Lung (tissue), 12 donors: Measurements from ENCODE around the gene STEAP4. TPM values are rescaled to one million over a fixed set of nuclear protein-coding genes. Genes with fewer than 3 reads are reported as not detected.
"Not testable (repeated sequence)": the region's sequence is repeated elsewhere in the genome, so short reads cannot be mapped to it uniquely, and the experiment has no call there.

Experiments used
- ATAC-seq: fragments of 200-7000 bp; cut with Tn5 transposase; one replicate; pipeline ENCODE4 v1.9.1; 2020; ENCODE audit warnings: moderate number of reproducible peaks; ENCODE audit not compliant: insufficient read depth, low FRiP score
- DNase-seq, 3 donors: peaks; one replicate each; pipeline ENCODE4 v3.0.0-alpha.2; 2013 to 2017
- H3K27ac ChIP-seq, 2 donors: one replicate each; pipeline ENCODE4 v1.5.1; 2013; ENCODE audit warnings: mild to moderate bottlenecking in 2 of 2, moderate library complexity in 2 of 2, control low read depth in 1 of 2, inconsistent platforms in 1 of 2, low read depth in 1 of 2, low read length in 1 of 2
- H3K27me3 ChIP-seq, 3 donors: one replicate each; pipeline ENCODE4 v1.5.1; 2013; ENCODE audit warnings: low read length in 2 of 3; ENCODE audit not compliant: control insufficient read depth in 3 of 3, insufficient read depth in 3 of 3
- H3K36me3 ChIP-seq, 4 donors: one replicate each; pipeline ENCODE4 v1.5.1; 2013; ENCODE audit warnings: low read length in 4 of 4, mild to moderate bottlenecking in 1 of 4, moderate library complexity in 1 of 4; ENCODE audit not compliant: control insufficient read depth in 4 of 4, insufficient read depth in 4 of 4
- H3K4me1 ChIP-seq, 5 donors: one replicate each; pipeline ENCODE4 v1.5.1; 2013; ENCODE audit warnings: low read length in 5 of 5, mild to moderate bottlenecking in 2 of 5, moderate library complexity in 1 of 5; ENCODE audit not compliant: control insufficient read depth in 5 of 5, insufficient read depth in 5 of 5
- H3K4me3 ChIP-seq: one replicate; pipeline ENCODE4 v1.5.1; 2013; ENCODE audit warnings: mild to moderate bottlenecking, control low read depth, moderate library complexity
- H3K9ac ChIP-seq, 2 donors: one replicate each; pipeline ENCODE4 v1.5.1; 2013; ENCODE audit warnings: low read length in 2 of 2, control low read depth in 1 of 2; ENCODE audit not compliant: insufficient read depth in 1 of 2
- H3K9me3 ChIP-seq, 4 donors: one replicate each; pipeline ENCODE4 v1.5.1; 2013; ENCODE audit warnings: low read length in 3 of 4, mild to moderate bottlenecking in 1 of 4, moderate library complexity in 1 of 4; ENCODE audit not compliant: control insufficient read depth in 4 of 4, insufficient read depth in 3 of 4
- WGBS, 2 donors: extraction: QIAGEN DNeasy Blood & Tissue Kit; methylation state at CpG; one replicate each; pipeline ENCODE4 v1.1.7; 2013; 5-methylcytosine and 5-hydroxymethylcytosine counted together
- polyA plus RNA-seq, 2 donors: library from polyadenylated mRNA; stranded (reverse); fragments of 200-250 nt; gene quantifications; one replicate each; pipeline ENCODE4 v1.2.1, GENCODE V29; 2013
- total RNA-seq, 2 donors: library from RNA; depleted of rRNA in 1 of 2; stranded (reverse); fragments of >200 nt in 1 of 2; gene quantifications; one replicate each; pipeline ENCODE4 v1.2.1, GENCODE V29; 2014 to 2021
- TF ChIP-seq, protein P1 (sequence below): IDR thresholded peaks from 2 replicates; pipeline ENCODE4 v1.5.1; 2012; ENCODE audit warnings: mild to moderate bottlenecking; ENCODE audit errors: control extremely low read depth, extremely low read depth
- donor health status: control.
- donor health status: control.
- donor health status: Bipolar disorder and iron deficiency.
- donor health status: healthy.
- donor health status: DM: yes; HTN: yes; CAD: no.

STEAP4 gene
- total and polyA plus RNA-seq, 4 donors, result 17.1 to 108 (median 58.8) TPM

- 70 to 81% methylated on average over 1 of the region's 1 CpG for WGBS, 2 donors
- no peak overlapping the region for H3K4me3 ChIP-seq
- H3K27ac ChIP-seq, result no peak overlapping the region
- no peak overlapping the region for H3K9ac ChIP-seq
- TF ChIP-seq, protein P1, sequence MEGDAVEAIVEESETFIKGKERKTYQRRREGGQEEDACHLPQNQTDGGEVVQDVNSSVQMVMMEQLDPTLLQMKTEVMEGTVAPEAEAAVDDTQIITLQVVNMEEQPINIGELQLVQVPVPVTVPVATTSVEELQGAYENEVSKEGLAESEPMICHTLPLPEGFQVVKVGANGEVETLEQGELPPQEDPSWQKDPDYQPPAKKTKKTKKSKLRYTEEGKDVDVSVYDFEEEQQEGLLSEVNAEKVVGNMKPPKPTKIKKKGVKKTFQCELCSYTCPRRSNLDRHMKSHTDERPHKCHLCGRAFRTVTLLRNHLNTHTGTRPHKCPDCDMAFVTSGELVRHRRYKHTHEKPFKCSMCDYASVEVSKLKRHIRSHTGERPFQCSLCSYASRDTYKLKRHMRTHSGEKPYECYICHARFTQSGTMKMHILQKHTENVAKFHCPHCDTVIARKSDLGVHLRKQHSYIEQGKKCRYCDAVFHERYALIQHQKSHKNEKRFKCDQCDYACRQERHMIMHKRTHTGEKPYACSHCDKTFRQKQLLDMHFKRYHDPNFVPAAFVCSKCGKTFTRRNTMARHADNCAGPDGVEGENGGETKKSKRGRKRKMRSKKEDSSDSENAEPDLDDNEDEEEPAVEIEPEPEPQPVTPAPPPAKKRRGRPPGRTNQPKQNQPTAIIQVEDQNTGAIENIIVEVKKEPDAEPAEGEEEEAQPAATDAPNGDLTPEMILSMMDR, result no peak
- H3K36me3 ChIP-seq, result no peaks in the 10 kb centered on the region
- no peaks in the 10 kb centered on the region for H3K27me3 ChIP-seq
- DNase-seq, result no peak
- no peak for ATAC-seq
- H3K4me1 ChIP-seq, result no peaks in the 10 kb centered on the region
- H3K9me3 ChIP-seq, result no peaks in the 10 kb centered on the region
Observed at GRCh38 chr7:88260719-88261118, 46.0 kb downstream of the STEAP4 start.

DNA sequence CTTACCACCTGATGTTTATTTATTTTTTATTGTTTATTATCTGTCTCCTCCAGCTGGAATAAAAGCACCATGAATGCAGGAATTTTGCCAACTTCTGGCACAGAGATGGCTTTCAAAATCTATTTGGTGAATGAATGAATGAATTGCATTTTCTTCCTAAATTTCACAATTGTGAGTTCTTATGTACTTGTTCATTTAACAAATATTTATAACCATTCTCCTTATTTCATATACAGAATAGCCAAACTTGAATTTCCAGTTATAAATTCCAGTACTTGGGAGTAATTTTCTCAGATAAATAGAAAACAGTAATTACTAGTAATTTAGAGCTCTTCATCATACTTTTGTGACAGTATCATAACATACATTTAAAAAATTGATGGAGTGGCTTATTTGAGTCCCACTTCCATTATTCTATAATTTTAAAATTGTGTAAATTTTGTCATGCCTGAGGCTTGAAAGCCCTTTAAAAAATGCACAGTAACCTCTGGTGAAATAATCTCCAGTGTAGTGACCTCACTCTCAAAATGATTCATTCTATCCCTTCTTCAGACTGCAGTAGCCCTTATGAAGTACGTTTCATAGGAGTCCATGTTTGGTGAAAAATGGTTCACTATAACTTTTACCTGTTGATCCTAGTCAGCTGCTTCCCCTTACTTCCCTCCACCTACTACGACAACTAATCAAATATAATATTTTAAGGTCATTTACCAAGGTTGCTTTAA, 46.9 kb downstream of the STEAP4 start:
- 64 to 92% methylated on average over 2 of the region's 2 CpGs for WGBS, 2 donors
- Histone ChIP-seq H3K36me3 (no peaks in the 10 kb centered on the region), H3K9me3 (peaks cover 0 to 6% (median 0%) of the 10 kb centered on the region in 4 donors), H3K27me3 (no peaks in the 10 kb centered on the region), H3K4me1 (no peaks in the 10 kb centered on the region), H3K27ac (no peak overlapping the region), H3K9ac (no peak overlapping the region), H3K4me3 (no peak overlapping the region)
- DNase-seq (no peak), ATAC-seq (no peak)
- TF ChIP-seq, protein P1, result no peak

DNA sequence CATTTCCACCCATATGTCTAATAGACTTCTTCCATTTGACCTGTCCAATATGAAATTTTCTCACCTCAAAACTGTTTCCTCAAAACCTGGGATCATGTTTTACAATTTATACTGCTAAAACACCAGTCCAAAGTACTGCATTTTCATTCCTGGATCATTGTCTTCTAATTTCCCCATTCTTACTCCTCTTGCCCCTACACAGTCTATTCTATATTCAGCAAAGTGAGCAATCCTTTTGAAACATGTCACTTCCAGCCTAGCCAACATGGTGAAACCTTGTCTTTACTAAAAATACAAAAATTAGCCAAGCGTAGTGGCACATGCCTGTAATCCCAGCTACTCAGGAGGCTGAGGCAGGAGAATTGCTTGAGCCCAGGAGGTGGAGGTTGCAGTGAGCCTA, 48.4 kb downstream of the STEAP4 start:
- DNase-seq, H3K27me3 ChIP-seq, H3K4me3 ChIP-seq, H3K4me1 ChIP-seq, H3K36me3 ChIP-seq, ATAC-seq, H3K9ac ChIP-seq, H3K27ac ChIP-seq: not testable (repeated sequence)
- WGBS, 2 donors, result 78 to 85% methylated on average over 1 of the region's 1 CpG
- H3K9me3 ChIP-seq, result peaks cover 0 to 10% (median 1%) of the 10 kb centered on the region in 4 donors

DNA sequence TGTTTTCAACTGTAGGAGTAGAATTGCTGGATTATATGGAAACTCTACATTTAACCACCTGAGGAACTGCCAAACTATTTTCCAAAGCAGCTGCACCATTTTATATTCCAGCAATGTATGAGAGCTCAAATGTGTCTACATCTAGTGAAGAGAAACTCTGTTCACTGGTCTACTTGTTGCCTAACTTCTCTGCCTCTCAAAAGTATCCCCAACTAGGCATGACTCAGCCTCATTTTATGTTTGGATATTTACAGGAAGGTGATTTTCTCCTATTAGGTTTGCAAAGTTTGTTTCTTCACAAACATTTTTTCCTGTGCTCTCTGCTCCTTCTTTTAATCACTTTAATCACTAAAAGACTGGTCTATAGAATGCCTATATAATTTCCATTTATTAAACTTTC, 49.8 kb downstream of the STEAP4 start:
- H3K9me3 ChIP-seq, result peaks cover 0 to 13% (median 1%) of the 10 kb centered on the region in 4 donors
- no peaks in the 10 kb centered on the region for H3K27me3 ChIP-seq
- no peaks in the 10 kb centered on the region for H3K36me3 ChIP-seq
- no peak overlapping the region for H3K27ac ChIP-seq
- H3K4me3 ChIP-seq, result no peak overlapping the region
- ATAC-seq, result no peak
- H3K9ac ChIP-seq, result no peak overlapping the region
- DNase-seq, result no peak
- TF ChIP-seq, protein P1, result no peak
- H3K4me1 ChIP-seq, result no peaks in the 10 kb centered on the region
